HEK293 (cell line): ENCODE data around the gene OR2G6.

Source experiments
- CTCF ChIA-PET: fragments of 350-600 bp; formaldehyde crosslinking; extraction: SDS; loops from one replicate; lab custom pipeline; 2021; ENCODE audit warnings: antibody characterized with exemption; lab: Yijun Ruan, JAX
- POLR2A ChIA-PET: fragments of 300-600 bp; formaldehyde crosslinking; extraction: SDS; loops from one replicate; lab custom pipeline; 2020; ENCODE audit warnings: antibody characterized with exemption, inconsistent platforms; lab: Yijun Ruan, JAX
- H3K27ac ChIP-seq: fragments of 200-500 bp; sonication (Bioruptor generic); 2 replicates; pipeline ENCODE4 v1.5.1; 2014; ENCODE audit warnings: low read depth, low read length, control low read depth, inconsistent platforms; ENCODE audit errors: extremely low read depth
- H3K36me3 ChIP-seq, 2 experiments: fragments of 200-500 bp in 1 of 2; sonication (Bioruptor generic) in 1 of 2; 1 replicate in 1 of 2; 2 replicates in 1 of 2; pipeline ENCODE4 v1.5.1; 2014 to 2017; ENCODE audit warnings: inconsistent platforms in 2 of 2, low read length in 2 of 2; ENCODE audit not compliant: control insufficient read depth in 2 of 2, insufficient read depth in 1 of 2
- H3K4me1 ChIP-seq: fragments of 200-500 bp; sonication (Bioruptor generic); 2 replicates; pipeline ENCODE4 v1.5.1; 2014; ENCODE audit warnings: mild to moderate bottlenecking, low read length, inconsistent platforms; ENCODE audit not compliant: control insufficient read depth, insufficient read depth
- H3K4me3 ChIP-seq: 2 replicates; pipeline ENCODE4 v1.5.1; 2011; ENCODE audit warnings: low read depth, mild to moderate bottlenecking, control low read depth, low read length, moderate library complexity
- H3K9me3 ChIP-seq: fragments of 200-500 bp; sonication (Bioruptor generic); 2 replicates; pipeline ENCODE4 v1.5.1; 2014; ENCODE audit warnings: low read depth, low read length, inconsistent platforms; ENCODE audit not compliant: control insufficient read depth, insufficient read depth
- EGR2 ChIP-seq: fragments of 450-650 bp; formaldehyde crosslinking; IDR thresholded peaks from 2 replicates; pipeline ENCODE4 v1.5.1; 2016; ENCODE audit warnings: low read depth, missing biosample characterization, missing genetic modification characterization
- HOXC10 ChIP-seq: sonication (generic); formaldehyde crosslinking; IDR thresholded peaks from 2 replicates; pipeline ENCODE4 v1.8.1; 2023; ENCODE audit warnings: mild to moderate bottlenecking, missing genetic modification reagents
- KLF8 ChIP-seq: fragments of 450-650 bp; formaldehyde crosslinking; IDR thresholded peaks from 2 replicates; pipeline ENCODE4 v1.5.1; 2016; ENCODE audit warnings: missing biosample characterization, missing genetic modification characterization
- OSR2 ChIP-seq: fragments of 450-650 bp; formaldehyde crosslinking; IDR thresholded peaks from 2 replicates; pipeline ENCODE4 v1.5.1; 2016; ENCODE audit warnings: missing biosample characterization, missing genetic modification characterization
- SP3 ChIP-seq: fragments of 450-650 bp; formaldehyde crosslinking; IDR thresholded peaks from 2 replicates; pipeline ENCODE4 v1.5.1; 2016; ENCODE audit warnings: missing biosample characterization, missing genetic modification characterization
- ZFP41 ChIP-seq: fragments of 450-650 bp; formaldehyde crosslinking; IDR thresholded peaks from 2 replicates; pipeline ENCODE4 v1.5.1; 2016; ENCODE audit warnings: missing biosample characterization, missing genetic modification characterization, borderline replicate concordance
- ZIC2 ChIP-seq: fragments of 450-650 bp; formaldehyde crosslinking; IDR thresholded peaks from 2 replicates; pipeline ENCODE4 v1.5.1; 2016; ENCODE audit warnings: missing biosample characterization, missing genetic modification characterization
- ZNF140 ChIP-seq: fragments of 450-650 bp; formaldehyde crosslinking; IDR thresholded peaks from 2 replicates; pipeline ENCODE4 v1.5.1; 2016; ENCODE audit warnings: missing biosample characterization, missing genetic modification characterization
- ZNF169 ChIP-seq: fragments of 450-650 bp; formaldehyde crosslinking; IDR thresholded peaks from 2 replicates; pipeline ENCODE4 v1.5.1; 2016; ENCODE audit warnings: missing biosample characterization, missing genetic modification characterization
- ZNF324 ChIP-seq: fragments of 450-650 bp; formaldehyde crosslinking; IDR thresholded peaks from 2 replicates; pipeline ENCODE4 v1.5.1; 2016; ENCODE audit warnings: missing biosample characterization, missing genetic modification characterization
- ZNF433 ChIP-seq: fragments of 450-650 bp; formaldehyde crosslinking; IDR thresholded peaks from 2 replicates; pipeline ENCODE4 v1.5.1; 2016; ENCODE audit warnings: missing biosample characterization, missing genetic modification characterization, low read depth
- ZNF530 ChIP-seq: fragments of 450-650 bp; formaldehyde crosslinking; IDR thresholded peaks from 2 replicates; pipeline ENCODE4 v1.5.1; 2016; ENCODE audit warnings: low read depth, missing biosample characterization, missing genetic modification characterization
- ZNF621 ChIP-seq: fragments of 450-650 bp; formaldehyde crosslinking; IDR thresholded peaks from 2 replicates; pipeline ENCODE4 v1.5.1; 2017; ENCODE audit warnings: missing biosample characterization, missing genetic modification characterization
- ZNF624 ChIP-seq: fragments of 450-650 bp; formaldehyde crosslinking; IDR thresholded peaks from 2 replicates; pipeline ENCODE4 v1.5.1; 2017; ENCODE audit warnings: missing biosample characterization, missing genetic modification characterization
- ZNF677 ChIP-seq: fragments of 450-650 bp; IDR thresholded peaks from 2 replicates; pipeline ENCODE4 v1.5.0; 2018; ENCODE audit warnings: missing biosample characterization, mild to moderate bottlenecking, missing genetic modification characterization, moderate library complexity
- ZNF791 ChIP-seq: fragments of 450-650 bp; formaldehyde crosslinking; IDR thresholded peaks from 2 replicates; pipeline ENCODE4 v1.5.1; 2016; ENCODE audit warnings: missing biosample characterization, missing genetic modification characterization
- ZNF837 ChIP-seq: fragments of 450-650 bp; formaldehyde crosslinking; IDR thresholded peaks from 2 replicates; pipeline ENCODE4 v1.5.1; 2016; ENCODE audit warnings: missing biosample characterization, missing genetic modification characterization
- ZSCAN5A ChIP-seq: fragments of 450-650 bp; formaldehyde crosslinking; IDR thresholded peaks from 2 replicates; pipeline ENCODE4 v1.5.1; 2016; ENCODE audit warnings: missing biosample characterization, missing genetic modification characterization
- TF ChIP-seq, protein P1 (sequence below): fragments of 450-650 bp; formaldehyde crosslinking; IDR thresholded peaks from 2 replicates; pipeline ENCODE4 v1.5.1; 2016; ENCODE audit warnings: missing biosample characterization, missing genetic modification characterization
- TF ChIP-seq, protein P2 (sequence below): fragments of 450-650 bp; formaldehyde crosslinking; IDR thresholded peaks from 2 replicates; pipeline ENCODE4 v1.5.1; 2016; ENCODE audit warnings: missing biosample characterization, missing genetic modification characterization, low read depth

The OR2G6 gene

GRCh38 chr1:248576260-248576980 lies 68.5 kb downstream of the OR2G6 start:
- POLR2A ChIA-PET = no interaction called here
- CTCF ChIA-PET = no interaction called here

More at GRCh38 chr1:248576260-248576980, 68.5 kb downstream of the OR2G6 start:
- TF ChIP-seq HOXC10 (CRISPR knock-in tag) (no peak), ZNF169 (tag by site-specific recombination) (no peak), KLF8 (tag by site-specific recombination) (no peak), ZNF324 (no peak), ZSCAN5A (tag by site-specific recombination) (no peak), ZNF140 (tag by site-specific recombination) (no peak), ZNF677 (tag by site-specific recombination) (no peak), ZNF433 (tag by site-specific recombination) (no peak), ZNF624 (tag by site-specific recombination) (no peak), ZNF837 (tag by site-specific recombination) (no peak), ZNF791 (tag by site-specific recombination) (no peak), ZNF530 (no peak), ZFP41 (tag by site-specific recombination) (no peak), EGR2 (tag by site-specific recombination) (no peak), ZNF621 (tag by site-specific recombination) (no peak), ZIC2 (tag by site-specific recombination) (no peak), SP3 (no peak), OSR2 (tag by site-specific recombination) (no peak)
- TF ChIP-seq, protein P1, sequence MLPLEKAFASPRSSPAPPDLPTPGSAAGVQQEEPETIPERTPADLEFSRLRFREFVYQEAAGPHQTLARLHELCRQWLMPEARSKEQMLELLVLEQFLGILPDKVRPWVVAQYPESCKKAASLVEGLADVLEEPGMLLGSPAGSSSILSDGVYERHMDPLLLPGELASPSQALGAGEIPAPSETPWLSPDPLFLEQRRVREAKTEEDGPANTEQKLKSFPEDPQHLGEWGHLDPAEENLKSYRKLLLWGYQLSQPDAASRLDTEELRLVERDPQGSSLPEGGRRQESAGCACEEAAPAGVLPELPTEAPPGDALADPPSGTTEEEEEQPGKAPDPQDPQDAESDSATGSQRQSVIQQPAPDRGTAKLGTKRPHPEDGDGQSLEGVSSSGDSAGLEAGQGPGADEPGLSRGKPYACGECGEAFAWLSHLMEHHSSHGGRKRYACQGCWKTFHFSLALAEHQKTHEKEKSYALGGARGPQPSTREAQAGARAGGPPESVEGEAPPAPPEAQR (tag by site-specific recombination) = no peak
- TF ChIP-seq, protein P2, sequence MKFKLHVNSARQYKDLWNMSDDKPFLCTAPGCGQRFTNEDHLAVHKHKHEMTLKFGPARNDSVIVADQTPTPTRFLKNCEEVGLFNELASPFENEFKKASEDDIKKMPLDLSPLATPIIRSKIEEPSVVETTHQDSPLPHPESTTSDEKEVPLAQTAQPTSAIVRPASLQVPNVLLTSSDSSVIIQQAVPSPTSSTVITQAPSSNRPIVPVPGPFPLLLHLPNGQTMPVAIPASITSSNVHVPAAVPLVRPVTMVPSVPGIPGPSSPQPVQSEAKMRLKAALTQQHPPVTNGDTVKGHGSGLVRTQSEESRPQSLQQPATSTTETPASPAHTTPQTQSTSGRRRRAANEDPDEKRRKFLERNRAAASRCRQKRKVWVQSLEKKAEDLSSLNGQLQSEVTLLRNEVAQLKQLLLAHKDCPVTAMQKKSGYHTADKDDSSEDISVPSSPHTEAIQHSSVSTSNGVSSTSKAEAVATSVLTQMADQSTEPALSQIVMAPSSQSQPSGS = no peak
- H3K9me3 ChIP-seq = no peaks in the 10 kb centered on the region
- H3K27ac ChIP-seq = no peak overlapping the region
- no peak overlapping the region for H3K4me3 ChIP-seq
- no peaks in the 10 kb centered on the region for H3K4me1 ChIP-seq
- H3K36me3 ChIP-seq = no peaks in the 10 kb centered on the region
